22Rv1 (cell line): ENCODE measurements around the gene TMEM138.
"Not testable (repeated sequence)": the region's sequence is repeated elsewhere in the genome, so short reads cannot be mapped to it uniquely, and the experiment has no call there.

ENCODE experiments used
- H3K27ac ChIP-seq: fragments of 450-650 bp; 2 replicates; pipeline ENCODE4 v1.5.1; 2017
- ZFX ChIP-seq: fragments of 450-650 bp; IDR thresholded peaks from 2 replicates; pipeline ENCODE4 v1.6.1; 2017; ENCODE audit warnings: antibody characterized with exemption, borderline replicate concordance
- TF ChIP-seq, protein P1 (sequence below): fragments of 450-650 bp; IDR thresholded peaks from 2 replicates; pipeline ENCODE4 v1.5.1; 2017; ENCODE audit warnings: mild to moderate bottlenecking

The TMEM138 gene

DNA sequence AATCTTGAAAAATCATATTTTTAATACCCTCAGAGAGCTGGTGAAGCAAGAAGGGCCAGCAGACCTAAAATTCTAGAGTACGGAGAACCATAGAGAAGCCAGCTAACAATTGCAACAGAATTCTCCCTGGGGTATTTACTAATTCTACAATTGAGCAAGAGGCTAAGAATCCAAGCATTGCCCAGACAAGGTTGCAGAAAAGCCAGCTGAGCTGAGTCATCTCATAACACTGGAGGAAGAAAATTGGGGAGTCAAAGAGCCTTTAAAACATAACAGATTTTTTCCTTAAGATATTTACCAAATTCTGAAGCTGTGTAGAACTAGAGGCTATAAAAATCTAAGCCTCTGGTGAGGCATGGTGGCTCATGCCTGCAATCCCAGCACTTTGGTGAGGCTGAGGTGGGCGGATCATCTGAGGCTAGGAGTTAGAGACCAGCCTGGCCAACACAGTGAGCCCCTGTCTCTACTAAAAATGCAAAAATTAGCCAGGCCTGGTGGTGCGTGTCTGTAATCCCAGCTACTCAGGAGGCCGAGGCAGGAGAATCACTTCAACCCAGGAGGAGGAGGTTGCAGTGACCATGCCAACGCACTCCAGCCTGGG is 16.6 kb downstream of the TMEM138 start:
- no peak overlapping the region for H3K27ac ChIP-seq
- TF ChIP-seq ZFX, result no peak
- TF ChIP-seq, protein P1, sequence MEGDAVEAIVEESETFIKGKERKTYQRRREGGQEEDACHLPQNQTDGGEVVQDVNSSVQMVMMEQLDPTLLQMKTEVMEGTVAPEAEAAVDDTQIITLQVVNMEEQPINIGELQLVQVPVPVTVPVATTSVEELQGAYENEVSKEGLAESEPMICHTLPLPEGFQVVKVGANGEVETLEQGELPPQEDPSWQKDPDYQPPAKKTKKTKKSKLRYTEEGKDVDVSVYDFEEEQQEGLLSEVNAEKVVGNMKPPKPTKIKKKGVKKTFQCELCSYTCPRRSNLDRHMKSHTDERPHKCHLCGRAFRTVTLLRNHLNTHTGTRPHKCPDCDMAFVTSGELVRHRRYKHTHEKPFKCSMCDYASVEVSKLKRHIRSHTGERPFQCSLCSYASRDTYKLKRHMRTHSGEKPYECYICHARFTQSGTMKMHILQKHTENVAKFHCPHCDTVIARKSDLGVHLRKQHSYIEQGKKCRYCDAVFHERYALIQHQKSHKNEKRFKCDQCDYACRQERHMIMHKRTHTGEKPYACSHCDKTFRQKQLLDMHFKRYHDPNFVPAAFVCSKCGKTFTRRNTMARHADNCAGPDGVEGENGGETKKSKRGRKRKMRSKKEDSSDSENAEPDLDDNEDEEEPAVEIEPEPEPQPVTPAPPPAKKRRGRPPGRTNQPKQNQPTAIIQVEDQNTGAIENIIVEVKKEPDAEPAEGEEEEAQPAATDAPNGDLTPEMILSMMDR, result no peak

DNA sequence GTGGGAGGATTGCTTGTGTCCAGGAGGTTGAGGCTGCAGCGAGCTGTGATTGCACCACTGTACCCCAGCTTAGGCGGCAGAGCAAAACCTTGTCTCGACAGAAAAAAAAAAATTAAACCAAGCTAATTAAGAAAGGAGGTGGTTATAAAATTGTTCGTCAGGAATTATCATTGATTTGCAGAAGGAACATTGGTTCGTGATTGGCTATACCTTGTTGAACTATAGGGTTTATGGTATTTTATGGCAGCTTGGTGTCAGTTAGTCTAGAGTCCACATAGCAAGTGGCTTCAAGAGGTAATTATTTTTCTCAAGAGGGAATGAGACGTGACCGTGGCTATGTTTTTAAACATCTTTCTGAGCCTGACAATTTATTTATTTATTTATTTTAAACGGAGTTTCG is 18.7 kb downstream of the TMEM138 start:
- TF ChIP-seq, protein P1, result no peak
- no peak for TF ChIP-seq ZFX

DNA sequence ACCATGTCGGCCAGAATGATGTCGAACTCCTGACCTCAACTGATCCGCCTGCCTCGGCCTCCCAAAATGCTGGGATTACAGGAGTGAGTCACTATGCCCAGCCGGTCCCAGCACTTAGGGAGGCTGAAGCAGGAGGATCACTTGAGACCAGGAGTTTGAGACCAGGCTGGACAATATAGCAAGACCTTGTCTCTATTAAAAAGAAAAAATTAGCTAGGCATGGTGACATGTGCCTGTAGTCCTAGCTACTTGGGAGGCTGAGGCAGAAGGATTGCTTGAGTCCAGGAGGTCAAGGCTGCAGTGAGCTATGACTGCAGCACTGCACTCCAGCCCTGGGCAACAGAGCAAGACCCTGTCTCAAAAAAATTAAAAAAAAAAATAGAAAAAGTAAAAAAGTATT is 21.7 kb downstream of the TMEM138 start:
- H3K27ac ChIP-seq, result not testable (repeated sequence)

More for the DNA sequence above, 18.7 kb downstream of the TMEM138 start:
- no peak overlapping the region for H3K27ac ChIP-seq

DNA sequence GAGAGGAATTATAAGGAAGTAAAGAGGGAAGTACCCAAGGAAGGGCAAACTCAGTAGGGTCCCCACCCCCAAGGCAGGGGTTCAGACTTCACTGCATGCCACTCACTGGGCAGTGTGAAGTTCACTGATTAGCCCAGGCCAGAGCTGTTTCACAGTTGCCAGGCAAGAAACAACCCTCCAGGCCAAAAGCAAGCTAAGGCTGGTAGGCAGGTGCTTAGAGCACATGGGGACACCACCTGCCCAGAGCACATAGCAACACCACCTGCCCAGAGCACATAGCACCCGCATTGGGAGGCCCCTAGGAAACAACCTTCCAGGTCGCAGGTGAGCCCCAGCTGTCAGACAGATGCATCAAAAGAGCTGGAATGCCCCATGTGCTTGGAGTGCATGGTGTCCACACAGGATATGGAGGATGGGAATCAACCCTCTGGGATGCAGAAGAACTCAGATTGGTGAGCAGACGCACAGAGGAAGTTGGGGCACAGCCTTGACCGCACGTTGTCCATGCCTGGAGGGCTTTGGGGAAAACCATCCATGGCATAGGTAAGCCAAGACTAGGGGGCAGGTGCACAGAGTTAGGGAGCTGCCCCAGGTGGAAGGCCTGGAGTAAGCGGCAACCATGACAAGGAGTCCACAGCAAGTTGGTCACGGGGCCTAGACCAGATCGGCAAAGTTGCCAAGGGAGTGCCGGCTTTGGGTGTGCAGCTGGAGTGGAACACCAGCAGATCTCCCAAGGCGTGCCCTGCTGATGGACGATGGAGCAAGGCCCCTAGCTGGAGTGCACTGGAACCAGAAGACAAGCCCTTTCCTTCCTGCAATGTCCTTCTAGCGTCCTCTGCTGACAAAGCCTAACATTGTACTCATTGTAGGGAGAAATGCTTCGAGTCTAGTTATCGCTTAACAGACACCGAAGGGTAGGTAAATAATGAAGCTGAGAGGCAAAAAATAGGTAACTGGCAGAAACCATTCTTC is 22.4 kb downstream of the TMEM138 start:
- TF ChIP-seq, protein P1, result no peak
- TF ChIP-seq ZFX, result no peak
- no peak overlapping the region for H3K27ac ChIP-seq

DNA sequence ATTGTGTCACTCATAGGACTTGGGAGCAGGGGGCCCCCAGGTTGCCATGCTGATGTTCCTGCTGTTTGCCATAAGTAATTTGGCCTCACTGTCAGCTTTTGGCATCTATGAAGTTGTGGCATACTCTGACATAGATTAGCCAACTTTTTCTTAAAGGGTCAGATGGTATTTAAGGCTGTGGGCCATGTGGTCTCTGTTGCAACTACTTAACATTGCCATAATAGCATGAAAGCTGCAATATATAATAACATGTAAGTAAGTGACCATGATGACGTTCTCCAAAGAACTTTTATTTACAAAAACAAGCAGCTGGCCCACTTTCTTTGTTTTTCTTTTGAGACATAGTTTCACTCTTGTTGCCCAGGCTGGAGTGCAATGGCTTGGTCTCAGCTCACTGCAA is 28.0 kb downstream of the TMEM138 start:
- no peak for TF ChIP-seq ZFX
- TF ChIP-seq, protein P1, result no peak
- H3K27ac ChIP-seq, result no peak overlapping the region

DNA sequence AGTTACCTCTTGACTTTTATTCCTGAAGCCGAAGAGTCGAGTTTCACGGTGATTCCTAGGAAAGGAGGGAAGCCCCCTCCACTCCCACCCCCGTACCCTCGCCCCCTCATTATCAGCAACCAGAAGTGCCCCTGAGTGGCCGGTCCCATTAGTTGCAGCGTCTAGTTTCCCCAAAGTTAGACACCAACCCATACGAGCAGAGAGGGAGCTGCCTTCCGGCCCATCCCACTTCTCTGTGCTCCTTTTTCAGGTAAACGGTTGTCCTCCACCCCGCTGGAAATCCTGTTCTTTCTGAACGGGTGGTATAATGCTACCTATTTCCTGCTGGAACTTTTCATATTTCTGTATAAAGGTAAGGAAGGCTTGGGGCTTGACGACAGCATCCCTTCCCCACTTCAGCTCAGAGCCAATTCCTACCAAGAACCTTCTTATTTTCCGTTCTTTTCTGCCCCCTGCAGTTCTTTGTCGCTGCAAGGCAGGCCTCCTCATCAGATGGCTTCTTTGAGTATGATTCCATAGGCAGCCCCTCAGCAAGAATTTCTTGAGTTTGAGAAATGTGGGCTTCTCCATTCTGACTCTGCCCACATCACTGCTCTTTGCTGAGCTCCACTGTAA is 30.9 kb downstream of the TMEM138 start:
- TF ChIP-seq ZFX, result no peak
- TF ChIP-seq, protein P1, result peak; percentile 8; the same call in 1 of the 2 replicates
- peak overlapping the region; percentile 76 for H3K27ac ChIP-seq

DNA sequence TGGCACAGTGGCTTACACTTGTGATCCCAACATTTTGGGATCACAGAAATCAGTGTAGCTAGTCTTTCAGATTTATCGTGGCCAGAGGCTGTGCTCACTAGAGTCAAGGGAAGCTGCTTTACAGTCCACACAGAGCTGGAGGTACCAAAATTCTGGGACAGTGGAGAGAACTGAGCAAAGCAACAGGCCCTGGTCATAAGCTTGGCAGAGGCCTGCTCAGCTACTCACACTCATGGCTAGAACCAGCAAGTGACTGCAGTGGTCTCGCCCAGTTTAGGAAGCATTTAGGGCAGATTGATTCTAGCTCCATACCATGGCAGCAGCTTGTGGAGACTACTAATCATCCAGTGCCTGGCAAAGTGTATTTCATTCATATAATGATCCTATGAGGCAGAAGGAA is 39.0 kb downstream of the TMEM138 start:
- TF ChIP-seq ZFX, result no peak
- H3K27ac ChIP-seq, result peak overlapping the region; percentile 30; the same call in 1 of the 2 replicates

DNA sequence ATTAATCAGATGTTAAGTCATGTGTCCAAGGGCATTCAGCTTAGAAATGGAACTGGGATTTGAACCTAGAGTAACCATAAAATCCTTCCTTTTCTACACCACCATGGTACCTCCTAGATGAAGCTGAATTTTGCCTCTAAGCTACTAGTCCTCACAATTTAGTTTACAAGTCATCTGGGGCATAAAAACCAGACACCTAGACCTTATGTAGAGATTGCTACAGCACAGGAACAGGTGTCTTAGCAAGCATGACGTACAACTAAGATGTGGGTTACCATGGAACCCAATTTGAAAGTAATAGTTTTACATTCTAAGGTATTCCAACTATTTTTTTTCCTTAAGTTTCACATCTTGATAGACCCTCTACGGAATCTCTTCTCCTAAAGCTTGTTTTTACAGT is 39.4 kb downstream of the TMEM138 start:
- peak overlapping the region; percentile 30; the same call in 1 of the 2 replicates for H3K27ac ChIP-seq
- TF ChIP-seq ZFX, result no peak
- TF ChIP-seq, protein P1, result no peak
